HEK293 (cell line): Measurements from ENCODE around the gene MSLN.
"Not testable (repeated sequence)": the region's sequence is repeated elsewhere in the genome, so short reads cannot be mapped to it uniquely, and the experiment has no call there.

Source experiments
- ELK4 ChIP-seq: IDR thresholded peaks from 2 replicates; pipeline ENCODE4 v1.6.1; 2011; ENCODE audit warnings: mild to moderate bottlenecking, low read depth, low read length, borderline replicate concordance
- OSR2 ChIP-seq: fragments of 450-650 bp; formaldehyde crosslinking; IDR thresholded peaks from 2 replicates; pipeline ENCODE4 v1.5.1; 2016; ENCODE audit warnings: missing biosample characterization, missing genetic modification characterization
- SCRT1 ChIP-seq: fragments of 450-650 bp; formaldehyde crosslinking; IDR thresholded peaks from 2 replicates; pipeline ENCODE4 v1.5.1; 2016; ENCODE audit warnings: missing biosample characterization, missing genetic modification characterization, borderline replicate concordance
- ZNF140 ChIP-seq: fragments of 450-650 bp; formaldehyde crosslinking; IDR thresholded peaks from 2 replicates; pipeline ENCODE4 v1.5.1; 2016; ENCODE audit warnings: missing biosample characterization, missing genetic modification characterization
- ZNF175 ChIP-seq: fragments of 450-650 bp; formaldehyde crosslinking; IDR thresholded peaks from 2 replicates; pipeline ENCODE4 v1.5.1; 2016; ENCODE audit warnings: missing biosample characterization, missing genetic modification characterization
- ZNF426 ChIP-seq: fragments of 450-650 bp; formaldehyde crosslinking; IDR thresholded peaks from 2 replicates; pipeline ENCODE4 v1.5.1; 2017; ENCODE audit warnings: missing biosample characterization, missing genetic modification characterization, mild to moderate bottlenecking, inconsistent platforms, moderate library complexity

GRCh38 chr16:754121-754607, 6.4 kb upstream of the MSLN start:
- TF ChIP-seq OSR2 (tag by site-specific recombination); ELK4; ZNF426 (tag by site-specific recombination); SCRT1; ZNF175; ZNF140 (tag by site-specific recombination): not testable (repeated sequence)
